Stimulated activated naive CD4-positive, alpha-beta T cell (primary cell): Measurements from ENCODE around the gene ADGRA1.
"Not testable (repeated sequence)": the region's sequence is repeated elsewhere in the genome, so short reads cannot be mapped to it uniquely, and the experiment has no call there.

Experiments
- DNase-seq, 6 experiments: peaks; one replicate each; lab custom pipeline; 2025; lab: John Stamatoyannopoulos, UW

Gene ADGRA1

GRCh38 chr10:133087679-133088178 lies at the start of gene ADGRA1:
TSS of gene ADGRA1 (plus strand) at chr10:133087924. CDS start at chr10:133088910, 986 bp downstream.
- no peak for DNase-seq

- no peak for DNase-seq
These were observed 49.5 kb upstream of the ADGRA1 start for GRCh38 chr10:133038036-133038823.

GRCh38 chr10:133039107-133039802 lies 48.5 kb upstream of the ADGRA1 start:
- no peak for DNase-seq

- DNase-seq: no peak
These were observed 47.9 kb upstream of the ADGRA1 start for GRCh38 chr10:133039803-133040165.

- no peak for DNase-seq
These were observed 47.5 kb upstream of the ADGRA1 start for GRCh38 chr10:133040198-133040597.

- no peak for DNase-seq
These were observed 46.6 kb upstream of the ADGRA1 start for GRCh38 chr10:133041101-133041500.

GRCh38 chr10:133042061-133042460 lies 45.7 kb upstream of the ADGRA1 start:
- DNase-seq: no peak

GRCh38 chr10:133042816-133043215 lies 44.9 kb upstream of the ADGRA1 start:
- DNase-seq: no peak

- DNase-seq: no peak
These were observed 44.0 kb upstream of the ADGRA1 start for GRCh38 chr10:133043541-133044225.

- DNase-seq: no peak
These were observed 43.3 kb upstream of the ADGRA1 start for GRCh38 chr10:133044401-133044811.

- no peak for DNase-seq
These were observed 42.0 kb upstream of the ADGRA1 start for GRCh38 chr10:133045556-133046389.

GRCh38 chr10:133046390-133046765 lies 41.3 kb upstream of the ADGRA1 start:
- DNase-seq: no peak

GRCh38 chr10:133047526-133048123 lies 40.1 kb upstream of the ADGRA1 start:
- no peak for DNase-seq

- no peak for DNase-seq
These were observed 39.5 kb upstream of the ADGRA1 start for GRCh38 chr10:133048266-133048665.

GRCh38 chr10:133048926-133049325 lies 38.8 kb upstream of the ADGRA1 start:
- DNase-seq: no peak

- no peak for DNase-seq
These were observed 38.1 kb upstream of the ADGRA1 start for GRCh38 chr10:133049639-133050038.

- DNase-seq: no peak
These were observed 37.4 kb upstream of the ADGRA1 start for GRCh38 chr10:133050371-133050770.

GRCh38 chr10:133052076-133052475 lies 35.6 kb upstream of the ADGRA1 start:
- no peak for DNase-seq

- DNase-seq: not testable (repeated sequence)
These were observed 34.1 kb upstream of the ADGRA1 start for GRCh38 chr10:133053527-133054133.

- no peak for DNase-seq
These were observed 32.3 kb upstream of the ADGRA1 start for GRCh38 chr10:133055470-133055869.

GRCh38 chr10:133056001-133056400 lies 31.7 kb upstream of the ADGRA1 start:
- no peak for DNase-seq
